GM06990 (cell line): ENCODE data around the gene MORC2.

Experiments
- DNase-seq: peaks from one replicate; pipeline ENCODE4 v3.0.0-alpha.2; 2011; ENCODE audit not compliant: insufficient read length; ENCODE audit errors: extremely low read depth
- H3K27me3 ChIP-seq: replicated peaks from 2 replicates; pipeline ENCODE4 v1.6.0; 2011; ENCODE audit warnings: low read length; ENCODE audit not compliant: control insufficient read depth, insufficient read depth
- H3K36me3 ChIP-seq: 2 replicates; pipeline ENCODE4 v1.5.1; 2011; ENCODE audit warnings: low read length; ENCODE audit not compliant: control insufficient read depth, insufficient read depth
- H3K4me3 ChIP-seq: replicated peaks from 2 replicates; pipeline ENCODE4 v1.5.1; 2011; ENCODE audit warnings: low read depth, mild to moderate bottlenecking, control low read depth, low read length
- TF ChIP-seq, protein P1 (sequence below): IDR thresholded peaks from 2 replicates; pipeline ENCODE4 v1.5.1; 2011; ENCODE audit warnings: low read length, control low read depth, mild to moderate bottlenecking, inconsistent platforms; ENCODE audit not compliant: insufficient read depth, poor library complexity, severe bottlenecking

The MORC2 gene

DNA sequence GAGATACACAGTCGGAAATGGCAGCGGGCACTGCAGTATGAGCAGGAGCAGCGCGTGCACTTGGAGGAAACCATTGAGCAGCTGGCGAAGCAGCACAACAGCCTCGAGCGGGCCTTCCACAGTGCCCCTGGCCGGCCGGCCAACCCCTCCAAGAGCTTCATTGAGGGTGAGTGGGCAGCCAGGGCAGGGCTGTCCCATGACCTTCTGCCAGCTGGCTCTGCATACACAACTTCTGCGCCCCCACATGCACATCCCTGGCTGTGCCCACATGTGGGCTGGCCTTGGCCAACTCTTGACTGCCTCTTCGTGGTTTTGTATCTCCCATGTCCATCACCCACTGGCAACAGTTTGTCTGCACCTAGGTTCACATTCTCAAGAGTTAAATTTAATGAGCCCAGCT is 81.1 kb downstream of the MORC2 start:
- Histone ChIP-seq H3K27me3 (no peaks in the 10 kb centered on the region; the same call in 1 of the 2 replicates), H3K4me3 (no peak overlapping the region), H3K36me3 (no peaks in the 10 kb centered on the region)
- TF ChIP-seq, protein P1, sequence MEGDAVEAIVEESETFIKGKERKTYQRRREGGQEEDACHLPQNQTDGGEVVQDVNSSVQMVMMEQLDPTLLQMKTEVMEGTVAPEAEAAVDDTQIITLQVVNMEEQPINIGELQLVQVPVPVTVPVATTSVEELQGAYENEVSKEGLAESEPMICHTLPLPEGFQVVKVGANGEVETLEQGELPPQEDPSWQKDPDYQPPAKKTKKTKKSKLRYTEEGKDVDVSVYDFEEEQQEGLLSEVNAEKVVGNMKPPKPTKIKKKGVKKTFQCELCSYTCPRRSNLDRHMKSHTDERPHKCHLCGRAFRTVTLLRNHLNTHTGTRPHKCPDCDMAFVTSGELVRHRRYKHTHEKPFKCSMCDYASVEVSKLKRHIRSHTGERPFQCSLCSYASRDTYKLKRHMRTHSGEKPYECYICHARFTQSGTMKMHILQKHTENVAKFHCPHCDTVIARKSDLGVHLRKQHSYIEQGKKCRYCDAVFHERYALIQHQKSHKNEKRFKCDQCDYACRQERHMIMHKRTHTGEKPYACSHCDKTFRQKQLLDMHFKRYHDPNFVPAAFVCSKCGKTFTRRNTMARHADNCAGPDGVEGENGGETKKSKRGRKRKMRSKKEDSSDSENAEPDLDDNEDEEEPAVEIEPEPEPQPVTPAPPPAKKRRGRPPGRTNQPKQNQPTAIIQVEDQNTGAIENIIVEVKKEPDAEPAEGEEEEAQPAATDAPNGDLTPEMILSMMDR, result no peak
- DNase-seq, result no peak

DNA sequence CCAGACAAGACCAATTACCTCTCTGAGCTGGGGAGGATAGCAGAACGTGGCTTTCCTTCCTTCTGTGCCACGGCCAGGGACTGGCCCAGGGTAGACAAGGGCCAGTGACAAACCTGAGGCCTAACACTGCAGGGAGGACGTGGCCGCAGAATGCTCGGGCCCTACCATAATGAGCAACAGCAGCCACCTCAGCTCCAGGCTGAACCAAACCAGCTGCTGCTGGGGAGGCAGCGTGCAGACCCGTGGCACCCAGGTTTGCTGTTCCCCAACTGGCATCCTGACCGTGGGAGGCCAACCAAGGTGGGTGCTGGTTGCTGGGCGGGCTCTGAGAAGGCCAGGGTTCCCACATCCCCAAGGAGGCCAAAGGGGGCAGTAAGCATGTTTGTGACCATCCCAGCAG is 83.0 kb downstream of the MORC2 start:
- H3K4me3 ChIP-seq, result no peak overlapping the region
- no peak for DNase-seq
- H3K27me3 ChIP-seq, result no peaks in the 10 kb centered on the region; the same call in 1 of the 2 replicates
- TF ChIP-seq, protein P1, result no peak
- no peaks in the 10 kb centered on the region for H3K36me3 ChIP-seq

DNA sequence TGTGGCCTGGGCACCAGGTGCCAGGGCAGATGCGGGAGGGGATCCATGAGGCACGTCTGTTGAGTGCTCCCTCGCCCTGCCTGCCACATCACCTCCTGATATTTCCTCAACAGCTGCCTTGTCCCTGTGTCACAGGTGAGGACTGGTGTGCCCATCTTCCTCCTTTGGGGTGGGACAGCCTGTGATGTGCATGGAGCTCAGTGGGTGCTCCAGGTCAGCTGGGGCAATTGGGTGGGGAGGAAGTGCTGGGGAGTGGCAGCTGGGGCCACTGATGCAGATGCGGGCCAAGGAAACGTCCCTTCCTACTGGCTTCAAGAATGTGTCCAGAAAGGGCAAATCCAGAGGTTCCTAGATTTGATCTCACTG is 83.6 kb downstream of the MORC2 start:
- Histone ChIP-seq H3K36me3 (no peaks in the 10 kb centered on the region), H3K4me3 (no peak overlapping the region), H3K27me3 (no peaks in the 10 kb centered on the region; the same call in 1 of the 2 replicates)
- TF ChIP-seq, protein P1, result no peak
- no peak for DNase-seq

DNA sequence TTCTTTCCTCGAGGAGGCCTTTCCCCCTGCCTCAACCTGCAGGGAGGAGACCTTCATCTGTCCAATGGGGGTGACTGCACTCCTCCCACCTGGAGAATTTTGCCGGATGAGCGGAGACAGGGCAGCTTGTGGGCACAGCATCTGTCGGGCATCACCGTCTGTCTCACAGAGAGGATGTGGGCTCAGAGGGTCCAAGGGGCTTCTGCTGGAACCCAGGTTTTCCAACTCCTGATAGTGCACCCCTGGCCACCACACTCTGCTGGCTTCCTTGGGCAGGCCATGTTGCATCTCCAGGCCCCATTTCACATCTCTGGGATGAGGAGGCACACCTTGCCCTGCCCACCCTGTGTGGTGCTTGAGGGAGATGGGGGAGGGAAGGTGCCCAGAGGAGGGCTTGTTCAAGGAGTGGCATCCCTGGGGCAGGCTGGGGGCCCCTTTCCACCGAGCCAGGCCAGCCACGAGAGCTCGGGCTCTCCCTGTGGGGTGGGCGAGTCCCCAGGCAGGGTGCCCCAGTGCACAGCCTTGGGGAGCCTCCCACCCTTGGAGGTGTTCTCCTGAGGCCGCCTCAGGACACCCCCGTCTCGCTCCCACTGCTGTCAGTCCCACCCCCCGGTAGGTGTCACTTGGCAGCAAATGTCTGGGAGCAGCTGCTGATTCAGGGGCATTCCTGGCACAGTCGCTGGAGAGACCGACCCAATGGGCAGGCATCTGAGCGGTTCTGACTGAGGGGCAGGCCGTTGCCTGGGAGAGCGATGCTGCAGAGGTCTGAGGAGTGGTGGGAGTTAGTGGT is 84.2 kb downstream of the MORC2 start:
- DNase-seq, result no peak
- TF ChIP-seq, protein P1, result no peak

DNA sequence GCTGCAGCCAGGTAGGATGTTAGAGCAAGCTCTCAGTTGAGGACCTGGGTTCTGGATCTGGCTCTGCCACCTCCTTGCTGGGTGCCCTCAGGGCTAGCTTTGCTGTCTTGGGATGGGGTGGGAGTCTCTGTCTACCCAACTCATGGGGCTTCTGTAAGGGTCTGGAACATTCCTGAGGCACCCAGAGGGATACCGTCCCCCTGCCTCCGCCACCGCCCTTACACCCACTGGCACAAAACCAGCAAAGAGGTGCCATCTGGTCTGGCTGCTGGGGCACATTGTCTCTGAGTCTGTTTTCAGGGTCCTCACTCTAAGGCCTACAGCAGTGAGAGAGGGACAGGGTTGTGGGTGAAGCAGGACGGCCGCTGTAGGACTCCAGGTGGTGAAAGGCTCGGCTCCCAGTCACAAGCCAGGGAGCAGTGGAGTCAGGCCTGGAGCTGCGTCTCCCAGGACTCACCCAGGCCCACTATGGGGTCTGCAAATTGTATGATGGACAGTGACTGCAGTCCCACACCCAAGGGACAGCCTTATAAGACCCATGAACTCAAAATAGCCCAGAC is 84.9 kb downstream of the MORC2 start:
- H3K4me3 ChIP-seq, result no peak overlapping the region
- H3K27me3 ChIP-seq, result no peaks in the 10 kb centered on the region; the same call in 1 of the 2 replicates
- H3K36me3 ChIP-seq, result no peaks in the 10 kb centered on the region
- TF ChIP-seq, protein P1, result no peak
- no peak for DNase-seq

More for the DNA sequence above, 84.2 kb downstream of the MORC2 start:
- H3K4me3 ChIP-seq, result no peak overlapping the region
- H3K36me3 ChIP-seq, result no peaks in the 10 kb centered on the region
- H3K27me3 ChIP-seq, result no peaks in the 10 kb centered on the region; the same call in 1 of the 2 replicates
